ENCODE results near the gene BICC1.

GRCh38 chr10:58464956-58465355, 47.7 kb upstream of the BICC1 start:
- TF ChIP-seq CTCF (conservative IDR thresholded peaks at IDR 0.05 in 1 of 2, IDR thresholded peaks at IDR 0.05 in 1 of 2; ENCODE audit: extremely low read depth in 1 of 2, insufficient read depth in 1 of 2, low read depth in 1 of 2, low read length in 2 of 2) (no peak), EZH2 (IDR thresholded peaks at IDR 0.05; ENCODE audit: borderline replicate concordance, low read length) (no peak)
